ENCODE results near the gene PHB1.
"Not testable (repeated sequence)": the region's sequence is repeated elsewhere in the genome, so short reads cannot be mapped to it uniquely, and the experiment has no call there.

PHB1 gene

GRCh38 chr17:49404906-49405305 is 9.8 kb downstream of the PHB1 start:
- no peak for DNase-seq (ENCODE audit: low spot score)

GRCh38 chr17:49404361-49404760 is 10.3 kb downstream of the PHB1 start:
- DNase-seq (ENCODE audit: low spot score), result no peak

GRCh38 chr17:49403514-49404289 is 11.0 kb downstream of the PHB1 start:
- no peak for DNase-seq (ENCODE audit: low spot score)

GRCh38 chr17:49402706-49403105 is 12.0 kb downstream of the PHB1 start:
- no peak for DNase-seq (ENCODE audit: low spot score)

- no peak for DNase-seq (ENCODE audit: low spot score)
Observed at GRCh38 chr17:49401971-49402611, 12.6 kb downstream of the PHB1 start.

GRCh38 chr17:49399995-49400394 is 14.7 kb downstream of the PHB1 start:
- DNase-seq (ENCODE audit: low spot score), result no peak

- DNase-seq (ENCODE audit: low spot score), result no peak
Observed at GRCh38 chr17:49397586-49397985, 17.1 kb downstream of the PHB1 start.

GRCh38 chr17:49393491-49394255 is 21.0 kb downstream of the PHB1 start:
- no peak for DNase-seq (ENCODE audit: low spot score)

- no peak for DNase-seq (ENCODE audit: low spot score)
Observed at GRCh38 chr17:49390548-49391324, 23.9 kb downstream of the PHB1 start.

GRCh38 chr17:49389514-49390347 is 25.0 kb downstream of the PHB1 start:
- not testable (repeated sequence) for DNase-seq (ENCODE audit: low spot score)

- DNase-seq (ENCODE audit: low spot score), result no peak
Observed at GRCh38 chr17:49388692-49389513, 25.8 kb downstream of the PHB1 start.

- no peak for DNase-seq (ENCODE audit: low spot score)
Observed at GRCh38 chr17:49388290-49388640, 26.4 kb downstream of the PHB1 start.

- no peak for DNase-seq (ENCODE audit: low spot score)
Observed at GRCh38 chr17:49387498-49388289, 27.0 kb downstream of the PHB1 start.

- no peak for DNase-seq (ENCODE audit: low spot score)
Observed at GRCh38 chr17:49386373-49386772, 28.3 kb downstream of the PHB1 start.

- no peak for DNase-seq (ENCODE audit: low spot score)
Observed at GRCh38 chr17:49384951-49385350, 29.7 kb downstream of the PHB1 start.

GRCh38 chr17:49383060-49383459 is 31.6 kb downstream of the PHB1 start:
- DNase-seq (ENCODE audit: low spot score), result no peak

- no peak for DNase-seq (ENCODE audit: low spot score)
Observed at GRCh38 chr17:49382556-49382955, 32.1 kb downstream of the PHB1 start.

GRCh38 chr17:49381793-49382192 is 32.9 kb downstream of the PHB1 start:
- no peak for DNase-seq (ENCODE audit: low spot score)

- DNase-seq (ENCODE audit: low spot score), result no peak
Observed at GRCh38 chr17:49381033-49381432, 33.6 kb downstream of the PHB1 start.

- no peak for DNase-seq (ENCODE audit: low spot score)
Observed at GRCh38 chr17:49379926-49380325, 34.8 kb downstream of the PHB1 start.

Measured in cerebellar cortex (tissue), 1 donor.